GM23248 (cell line): ENCODE measurements around the gene SCYGR8.

Experiments
- EZH2 ChIP-seq: fragments of 200-600 bp; sonication (generic); IDR thresholded peaks from 2 replicates; pipeline ENCODE4 v1.6.1; 2018; ENCODE audit warnings: antibody characterized with exemption, mild to moderate bottlenecking; ENCODE audit not compliant: insufficient read depth, poor library complexity, severe bottlenecking
- EZH2phosphoT487 ChIP-seq: fragments of 200-600 bp; sonication (generic); IDR thresholded peaks from 2 replicates; pipeline ENCODE4 v1.6.1; 2018; ENCODE audit warnings: antibody characterized with exemption, moderate library complexity, mild to moderate bottlenecking, low read depth; ENCODE audit not compliant: insufficient read depth

- no peak for TF ChIP-seq EZH2
- TF ChIP-seq EZH2phosphoT487: no peak
Observed at GRCh38 chr2:227724394-227725039, 21.2 kb upstream of the SCYGR8 start, which contains the start of gene SCYGR6.
